DND-41 (cell line): ENCODE results near the gene SWAP70.

ENCODE experiments used
- ATAC-seq: fragments of 200-7000 bp; cut with Tn5 transposase; 3 replicates; pipeline ENCODE4 v1.9.1; 2021; ENCODE audit warnings: low read depth; ENCODE audit not compliant: insufficient read depth
- DNase-seq: peaks from one replicate; pipeline ENCODE4 v3.0.0-alpha.2; 2020
- H2AFZ ChIP-seq: 2 replicates; pipeline ENCODE4 v1.6.0; 2012; ENCODE audit warnings: low read depth, low read length
- H3K27ac ChIP-seq: 2 replicates; pipeline ENCODE4 v1.5.1; 2012; ENCODE audit warnings: low read length, inconsistent platforms
- H3K27me3 ChIP-seq: fragments of 200-600 bp; sonication (generic); 2 replicates; pipeline ENCODE4 v1.6.0; 2012; ENCODE audit warnings: low read length, mild to moderate bottlenecking, inconsistent platforms; ENCODE audit not compliant: insufficient read depth, poor library complexity
- H3K36me3 ChIP-seq: 2 replicates; pipeline ENCODE4 v1.5.1; 2012; ENCODE audit warnings: low read length, inconsistent platforms; ENCODE audit not compliant: insufficient read depth
- H3K4me1 ChIP-seq: 2 replicates; pipeline ENCODE4 v1.5.1; 2012; ENCODE audit warnings: mild to moderate bottlenecking, low read length; ENCODE audit not compliant: insufficient read depth
- H3K4me2 ChIP-seq: 2 replicates; pipeline ENCODE4 v1.6.0; 2012; ENCODE audit warnings: mild to moderate bottlenecking, moderate library complexity, low read length, inconsistent platforms; ENCODE audit not compliant: insufficient read depth
- H3K4me3 ChIP-seq, 2 experiments: fragments of 200-600 bp in 1 of 2; shearing (Covaris generic) in 1 of 2; 2 replicates each; pipeline ENCODE4 v1.5.1; 2012 to 2016; ENCODE audit warnings: inconsistent platforms in 2 of 2, low read length in 2 of 2, mild to moderate bottlenecking in 2 of 2, low read depth in 1 of 2, moderate library complexity in 1 of 2
- H3K79me2 ChIP-seq: 2 replicates; pipeline ENCODE4 v1.6.0; 2012; ENCODE audit warnings: low read length, inconsistent platforms; ENCODE audit not compliant: insufficient read depth
- H3K9ac ChIP-seq: 2 replicates; pipeline ENCODE4 v1.6.0; 2012; ENCODE audit warnings: low read depth, mild to moderate bottlenecking, inconsistent platforms, low read length, moderate library complexity
- H3K9me3 ChIP-seq: 2 replicates; pipeline ENCODE4 v1.5.1; 2012; ENCODE audit warnings: low read length, moderate library complexity, mild to moderate bottlenecking, inconsistent platforms; ENCODE audit not compliant: insufficient read depth, severe bottlenecking
- H4K20me1 ChIP-seq: 2 replicates; pipeline ENCODE4 v1.6.0; 2012; ENCODE audit warnings: low read length; ENCODE audit not compliant: insufficient read depth
- EZH2 ChIP-seq: IDR thresholded peaks from 3 replicates; pipeline ENCODE4 v1.6.1; 2012; ENCODE audit warnings: borderline replicate concordance, low read depth, mild to moderate bottlenecking, moderate library complexity, low read length, inconsistent platforms; ENCODE audit not compliant: severe bottlenecking
- TF ChIP-seq, protein P1 (sequence below): IDR thresholded peaks from 2 replicates; pipeline ENCODE4 v1.5.1; 2012; ENCODE audit warnings: borderline replicate concordance, low read length, moderate library complexity, mild to moderate bottlenecking; ENCODE audit not compliant: poor library complexity, severe bottlenecking; ENCODE audit errors: extremely low read depth

SWAP70 gene

DNA sequence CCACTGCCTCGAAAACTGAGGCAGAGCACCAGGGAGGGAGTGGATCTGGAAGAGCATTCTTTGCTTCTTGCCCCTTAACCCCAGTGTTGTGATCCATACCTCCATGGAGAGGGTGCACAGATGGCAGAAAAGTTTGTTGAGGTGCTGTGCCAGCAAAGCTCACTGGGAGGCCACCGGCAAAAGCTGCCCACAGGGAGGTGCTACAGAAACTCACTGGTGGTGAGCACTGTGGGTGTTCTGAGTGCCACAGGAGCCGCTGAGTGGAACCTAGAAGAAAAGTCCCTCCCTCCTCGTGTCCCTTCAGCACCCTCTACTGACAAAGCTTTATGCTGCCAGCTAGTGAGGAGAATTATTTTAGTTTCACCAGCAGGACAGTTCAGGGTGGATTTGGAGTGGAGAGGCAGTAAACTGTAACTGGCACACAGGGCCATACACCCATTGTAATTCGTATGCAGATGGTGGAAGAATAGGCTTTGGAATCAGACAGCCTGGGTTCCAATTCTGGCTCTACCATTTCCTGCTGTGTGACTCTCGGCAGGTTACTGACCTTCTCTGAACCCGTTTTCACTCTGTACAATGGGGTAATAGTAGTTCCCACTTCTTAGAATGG lies 84.6 kb downstream of the SWAP70 start:
- H3K4me1 ChIP-seq: no peaks in the 10 kb centered on the region
- H3K9me3 ChIP-seq: no peaks in the 10 kb centered on the region
- H3K79me2 ChIP-seq: no peaks in the 10 kb centered on the region
- H3K4me3 ChIP-seq: no peak overlapping the region
- H3K4me2 ChIP-seq: no peak overlapping the region
- TF ChIP-seq, protein P1, sequence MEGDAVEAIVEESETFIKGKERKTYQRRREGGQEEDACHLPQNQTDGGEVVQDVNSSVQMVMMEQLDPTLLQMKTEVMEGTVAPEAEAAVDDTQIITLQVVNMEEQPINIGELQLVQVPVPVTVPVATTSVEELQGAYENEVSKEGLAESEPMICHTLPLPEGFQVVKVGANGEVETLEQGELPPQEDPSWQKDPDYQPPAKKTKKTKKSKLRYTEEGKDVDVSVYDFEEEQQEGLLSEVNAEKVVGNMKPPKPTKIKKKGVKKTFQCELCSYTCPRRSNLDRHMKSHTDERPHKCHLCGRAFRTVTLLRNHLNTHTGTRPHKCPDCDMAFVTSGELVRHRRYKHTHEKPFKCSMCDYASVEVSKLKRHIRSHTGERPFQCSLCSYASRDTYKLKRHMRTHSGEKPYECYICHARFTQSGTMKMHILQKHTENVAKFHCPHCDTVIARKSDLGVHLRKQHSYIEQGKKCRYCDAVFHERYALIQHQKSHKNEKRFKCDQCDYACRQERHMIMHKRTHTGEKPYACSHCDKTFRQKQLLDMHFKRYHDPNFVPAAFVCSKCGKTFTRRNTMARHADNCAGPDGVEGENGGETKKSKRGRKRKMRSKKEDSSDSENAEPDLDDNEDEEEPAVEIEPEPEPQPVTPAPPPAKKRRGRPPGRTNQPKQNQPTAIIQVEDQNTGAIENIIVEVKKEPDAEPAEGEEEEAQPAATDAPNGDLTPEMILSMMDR: peak; percentile 72
- TF ChIP-seq EZH2: no peak
- peak; percentile 94 for ATAC-seq
- no peaks in the 10 kb centered on the region for H4K20me1 ChIP-seq
- H3K27me3 ChIP-seq: peaks cover 14% of the 10 kb centered on the region
- H3K9ac ChIP-seq: no peak overlapping the region
- no peak overlapping the region for H3K27ac ChIP-seq
- no peaks in the 10 kb centered on the region for H3K36me3 ChIP-seq
- DNase-seq: peak; percentile 60
- H2AFZ ChIP-seq: no peak overlapping the region

DNA sequence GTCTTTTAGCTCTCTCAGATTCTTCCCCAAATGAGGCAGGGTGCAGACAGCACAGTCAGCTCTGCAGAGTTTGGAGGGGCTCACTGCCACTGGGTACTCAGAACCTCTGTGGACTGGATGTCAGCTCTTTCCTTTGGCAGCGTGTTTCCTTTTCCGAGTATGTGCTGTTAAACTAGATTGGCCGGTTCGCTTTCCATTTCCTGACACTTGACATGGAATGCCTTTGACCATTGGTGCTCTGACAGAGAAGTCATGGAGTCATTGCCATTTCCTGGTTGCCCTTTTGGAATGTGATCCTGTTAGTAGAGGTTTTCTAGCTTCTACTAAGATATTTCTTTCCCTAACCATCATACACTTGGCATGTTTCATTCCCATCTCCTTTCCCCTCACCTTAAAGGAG lies 86.7 kb downstream of the SWAP70 start:
- no peak for ATAC-seq
- Histone ChIP-seq H4K20me1 (no peaks in the 10 kb centered on the region), H2AFZ (no peak overlapping the region), H3K27ac (no peak overlapping the region), H3K4me3 (no peak overlapping the region), H3K4me2 (no peak overlapping the region), H3K27me3 (peaks cover 14% of the 10 kb centered on the region), H3K9ac (no peak overlapping the region), H3K79me2 (no peaks in the 10 kb centered on the region), H3K4me1 (no peaks in the 10 kb centered on the region), H3K36me3 (no peaks in the 10 kb centered on the region), H3K9me3 (no peaks in the 10 kb centered on the region)
- no peak for DNase-seq
- TF ChIP-seq, protein P1: no peak
- TF ChIP-seq EZH2: no peak

DNA sequence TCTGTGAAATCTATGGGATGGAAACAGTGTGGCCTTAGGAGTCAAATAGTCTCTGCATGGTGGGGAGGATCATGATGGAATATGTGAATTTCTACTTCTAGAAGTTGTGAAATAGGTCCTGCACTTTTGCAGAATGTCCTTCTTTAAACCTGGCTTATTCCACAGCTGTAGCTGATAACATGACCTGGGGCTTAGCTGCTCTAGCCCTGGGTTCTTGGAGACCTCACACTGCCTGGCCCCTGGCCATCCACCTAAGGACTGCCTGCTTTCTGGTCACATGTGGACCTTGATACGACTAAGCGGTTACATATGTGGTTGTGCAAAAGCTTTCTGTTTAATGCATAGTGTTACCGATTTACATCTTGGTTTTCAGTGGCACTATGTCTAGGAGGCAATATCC lies 88.2 kb downstream of the SWAP70 start:
- ATAC-seq (no peak), DNase-seq (no peak)
- Histone ChIP-seq H3K36me3 (no peaks in the 10 kb centered on the region), H3K4me1 (no peaks in the 10 kb centered on the region), H3K27me3 (peaks cover 14% of the 10 kb centered on the region), H4K20me1 (no peaks in the 10 kb centered on the region), H3K27ac (no peak overlapping the region), H3K9ac (no peak overlapping the region), H3K9me3 (no peaks in the 10 kb centered on the region), H3K79me2 (no peaks in the 10 kb centered on the region), H2AFZ (no peak overlapping the region), H3K4me2 (no peak overlapping the region), H3K4me3 (no peak overlapping the region)
- no peak for TF ChIP-seq EZH2

DNA sequence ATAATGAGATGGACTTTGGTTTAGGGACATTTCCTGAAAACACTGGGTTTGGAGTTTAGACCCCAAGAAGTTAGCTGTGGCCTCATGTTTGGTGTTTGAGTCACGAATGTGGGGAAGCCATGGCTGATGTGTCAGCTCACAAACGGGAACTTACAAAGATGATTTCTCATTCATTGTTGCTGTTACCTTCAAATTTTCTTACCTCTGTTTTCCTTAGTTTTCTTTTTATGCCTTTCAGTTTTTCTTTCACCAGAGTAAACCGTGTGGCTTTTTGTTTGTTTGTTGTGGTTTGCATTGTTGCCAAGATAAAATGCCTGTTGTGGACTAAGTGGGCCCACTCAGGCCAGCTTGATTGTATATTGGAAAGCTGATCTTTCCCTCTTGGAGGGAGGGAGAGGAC lies 89.1 kb downstream of the SWAP70 start:
- Histone ChIP-seq H2AFZ (no peak overlapping the region), H3K9me3 (no peaks in the 10 kb centered on the region), H3K4me3 (no peak overlapping the region), H3K27ac (no peak overlapping the region), H4K20me1 (no peaks in the 10 kb centered on the region), H3K9ac (no peak overlapping the region), H3K79me2 (no peaks in the 10 kb centered on the region), H3K27me3 (peaks cover 14% of the 10 kb centered on the region), H3K4me2 (no peak overlapping the region), H3K36me3 (no peaks in the 10 kb centered on the region), H3K4me1 (peaks cover 6% of the 10 kb centered on the region)
- TF ChIP-seq EZH2: no peak
- TF ChIP-seq, protein P1: no peak
- no peak for ATAC-seq
- DNase-seq: no peak
